ENCODE results near the gene IQGAP2.
"Not testable (repeated sequence)": the region's sequence is repeated elsewhere in the genome, so short reads cannot be mapped to it uniquely, and the experiment has no call there.

IQGAP2 gene

DNA sequence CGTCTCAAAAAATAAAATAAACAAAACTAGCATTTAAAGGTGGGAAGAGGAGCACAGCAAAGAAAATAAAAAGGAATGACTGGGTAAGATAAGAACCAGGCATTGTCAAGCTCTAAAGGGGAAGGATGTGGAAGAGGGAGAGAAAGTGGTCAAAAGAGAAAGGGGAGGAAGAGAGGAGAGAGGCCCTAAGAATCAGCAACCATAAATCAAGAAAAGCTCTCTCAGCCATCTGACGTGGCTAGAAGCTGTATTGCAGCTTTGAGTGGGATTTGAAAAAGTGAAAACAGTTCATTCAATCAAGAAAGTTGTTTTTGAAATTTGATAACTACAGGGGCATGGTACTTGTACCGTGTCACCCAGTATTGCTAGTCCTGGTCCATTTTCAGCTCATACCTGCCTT, 267.4 kb downstream of the IQGAP2 start:
- no peak for DNase-seq

DNA sequence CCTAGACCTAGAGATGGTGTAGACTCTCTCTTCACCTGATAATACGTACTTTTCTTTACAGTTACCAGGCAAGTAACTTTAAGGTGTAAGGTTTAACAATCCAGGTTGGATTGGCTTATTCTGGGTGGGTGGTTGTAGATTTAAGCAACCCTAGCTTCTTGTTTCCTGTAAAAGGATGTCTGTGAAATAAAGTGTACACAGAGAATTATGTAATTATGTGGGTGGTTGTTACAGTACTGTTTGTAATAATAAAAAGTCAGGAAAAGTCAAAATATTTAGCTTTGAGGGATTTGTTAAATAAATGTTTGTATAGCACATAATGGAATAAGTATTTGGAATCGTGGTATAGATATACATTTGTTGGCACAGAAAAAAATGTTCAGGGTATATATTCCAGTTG, 269.2 kb downstream of the IQGAP2 start:
- DNase-seq = no peak

DNA sequence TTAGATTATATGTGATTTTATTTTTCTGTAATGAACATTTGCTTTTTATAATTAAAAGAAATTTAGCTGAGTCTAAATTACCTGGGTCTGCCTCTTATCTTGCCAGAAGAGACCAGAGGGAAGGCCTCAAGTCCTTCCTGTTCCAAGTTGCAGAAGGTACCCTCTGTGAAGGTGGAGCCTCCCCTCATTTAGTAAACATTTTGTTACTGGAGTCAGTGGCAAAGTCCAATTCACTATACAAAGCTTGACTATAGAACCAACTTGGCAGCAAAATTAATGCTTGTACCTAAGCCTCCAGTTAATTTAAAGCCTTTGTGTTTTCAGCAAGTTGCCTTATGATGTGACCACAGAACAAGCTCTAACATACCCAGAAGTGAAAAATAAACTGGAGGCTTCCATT, 270.0 kb downstream of the IQGAP2 start:
- no peak for DNase-seq

DNA sequence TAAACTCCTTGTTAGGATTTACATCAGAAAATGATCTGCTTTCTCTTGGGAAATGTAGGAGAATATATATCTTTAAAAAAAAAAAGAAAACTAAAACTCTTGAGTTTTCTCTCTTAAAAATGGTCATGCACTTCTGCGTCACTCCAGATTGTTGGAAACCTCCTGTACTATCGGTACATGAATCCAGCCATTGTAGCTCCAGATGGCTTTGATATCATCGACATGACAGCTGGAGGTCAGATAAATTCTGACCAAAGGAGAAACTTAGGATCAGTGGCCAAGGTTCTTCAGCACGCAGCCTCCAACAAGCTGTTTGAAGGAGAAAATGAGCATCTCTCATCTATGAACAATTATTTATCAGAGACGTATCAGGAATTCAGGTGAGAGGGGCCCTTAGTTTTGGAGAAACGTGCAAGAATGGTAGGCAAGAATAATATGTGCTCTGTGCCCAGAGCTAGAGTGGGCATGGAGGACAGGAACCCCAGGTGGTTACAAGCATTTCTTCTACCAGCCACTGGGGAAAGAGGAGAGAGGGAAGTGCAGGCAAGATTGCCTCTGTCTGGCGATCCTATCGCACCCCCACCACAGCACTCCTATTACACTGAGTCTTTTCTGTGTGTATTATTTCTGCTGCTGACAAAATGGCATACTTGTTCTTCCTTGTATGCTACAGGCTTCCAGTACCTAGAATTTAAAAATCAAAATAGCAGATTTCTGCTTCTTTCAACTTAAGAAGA, 271.4 kb downstream of the IQGAP2 start:
- DNase-seq = no peak

DNA sequence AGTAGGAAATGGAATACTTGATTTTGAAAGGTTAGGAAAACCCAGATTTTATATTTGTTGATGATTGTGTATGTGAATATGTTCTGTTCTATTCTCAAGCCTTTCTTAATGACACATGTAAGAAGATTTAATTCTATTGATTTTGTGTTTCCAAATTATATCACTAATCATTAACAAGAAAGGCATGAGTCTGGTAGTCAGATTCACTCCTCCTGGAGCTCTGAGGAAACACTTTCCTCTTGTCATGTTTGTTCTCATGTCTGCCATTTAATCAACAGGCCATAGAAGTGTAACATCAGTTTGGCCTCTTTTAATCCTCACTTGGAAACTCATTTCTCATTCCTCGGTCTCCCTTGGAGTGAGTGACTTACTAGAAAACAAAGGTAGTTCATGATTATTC, 272.3 kb downstream of the IQGAP2 start:
- DNase-seq = no peak

DNA sequence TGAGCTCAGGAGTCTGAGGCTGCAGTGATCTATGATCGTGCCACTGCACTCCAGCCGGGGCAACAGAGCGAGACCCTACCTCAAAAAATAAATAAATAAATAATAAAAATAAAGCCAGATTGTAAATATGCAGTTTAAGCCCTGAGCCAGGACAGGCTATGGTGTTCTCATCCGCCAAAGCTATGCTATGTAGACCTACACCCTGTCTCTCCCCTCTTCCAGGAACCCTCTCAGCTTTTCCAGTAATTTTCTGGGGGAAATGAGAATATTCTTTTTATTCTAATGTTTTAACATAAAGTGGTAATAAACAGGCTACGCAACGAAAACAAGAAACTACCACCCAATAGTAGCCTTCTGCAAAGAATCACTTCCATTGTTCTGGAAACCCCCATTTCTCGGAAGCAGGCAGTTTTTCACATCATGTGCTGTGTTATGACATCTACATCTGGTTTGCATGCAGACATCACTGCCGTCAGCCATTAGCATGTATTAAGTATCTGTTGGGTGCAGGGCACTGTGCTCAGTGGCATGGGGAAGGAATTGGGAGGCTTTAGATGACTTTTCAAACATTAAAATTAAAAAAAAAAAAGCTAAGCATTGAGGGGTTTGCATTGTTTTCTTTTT, 274.9 kb downstream of the IQGAP2 start:
- DNase-seq = no peak

DNA sequence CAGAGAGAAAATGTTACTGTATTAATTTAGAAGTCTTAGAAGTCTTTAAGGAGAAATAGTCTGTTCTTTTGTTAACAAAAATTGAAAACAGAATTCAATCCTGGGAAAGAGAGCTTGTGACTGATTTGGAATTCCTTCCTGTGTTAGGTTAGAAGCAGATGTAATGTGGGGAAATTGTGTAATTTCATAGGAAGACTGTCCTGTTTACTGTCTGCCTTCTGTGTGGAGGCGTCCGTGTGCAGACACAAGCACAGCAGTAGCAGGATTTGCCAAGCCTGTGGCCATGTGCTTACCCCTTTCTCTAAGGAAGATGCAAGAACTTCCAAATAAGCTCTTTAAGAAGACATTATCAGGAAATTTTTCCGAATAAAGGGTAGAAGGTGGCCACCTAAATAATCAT, 276.1 kb downstream of the IQGAP2 start:
- no peak for DNase-seq

DNA sequence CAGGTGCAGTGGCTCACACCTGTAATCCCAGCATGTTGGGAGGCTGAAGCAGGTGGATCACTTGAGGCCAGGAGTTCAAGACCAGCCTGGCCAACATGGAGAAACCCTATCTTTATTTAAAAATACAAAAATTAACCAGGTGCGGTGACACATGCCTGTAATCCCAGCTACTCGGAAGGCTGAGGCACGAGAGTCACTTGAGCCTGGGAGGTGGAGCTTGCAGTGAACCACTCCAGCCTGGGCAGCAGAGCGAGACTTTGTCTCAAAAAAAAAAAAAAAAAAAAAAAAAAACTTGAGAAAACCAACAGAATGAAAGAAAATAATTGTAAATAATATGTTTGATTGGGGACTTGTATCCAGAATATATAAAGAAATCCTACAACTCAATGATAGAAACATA, 277.7 kb downstream of the IQGAP2 start:
- not testable (repeated sequence) for DNase-seq

DNA sequence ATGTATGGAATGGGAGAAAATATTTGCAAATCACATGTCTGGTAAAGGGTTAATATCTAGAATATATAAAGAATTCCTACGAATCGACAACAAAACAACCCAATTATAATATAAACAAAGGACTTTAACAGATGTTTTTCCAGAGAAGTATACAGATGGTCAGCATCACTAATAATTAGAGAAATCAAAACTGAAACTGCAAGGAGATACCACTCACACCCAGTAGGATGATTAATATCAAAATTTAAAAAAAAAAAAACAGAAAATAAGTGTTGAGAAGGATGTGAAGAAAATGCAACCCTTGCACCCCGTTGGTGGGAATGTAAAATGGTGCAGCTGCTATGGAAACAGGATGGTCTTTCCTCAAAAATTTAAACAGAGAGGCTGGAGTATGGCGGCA, 278.2 kb downstream of the IQGAP2 start:
- DNase-seq = no peak

DNA sequence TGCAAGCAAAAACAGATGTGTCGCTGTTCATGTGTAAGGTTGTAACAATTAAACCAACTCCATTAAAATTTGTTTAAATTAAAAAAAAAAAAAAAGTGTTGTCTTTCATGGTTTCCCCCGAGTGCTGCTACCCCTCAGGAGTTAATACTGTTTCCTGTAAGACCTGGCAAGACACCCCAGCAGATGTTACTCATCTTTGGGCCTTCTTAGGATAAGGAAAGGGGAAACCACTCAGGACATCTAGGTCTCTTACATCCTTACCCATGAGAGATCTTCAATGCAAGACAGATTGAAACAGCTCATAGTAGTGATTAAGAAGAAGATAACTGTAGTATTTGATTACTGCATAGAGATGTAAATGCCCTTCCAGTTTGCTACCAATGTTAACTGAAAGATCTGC, 279.3 kb downstream of the IQGAP2 start:
- no peak for DNase-seq

DNA sequence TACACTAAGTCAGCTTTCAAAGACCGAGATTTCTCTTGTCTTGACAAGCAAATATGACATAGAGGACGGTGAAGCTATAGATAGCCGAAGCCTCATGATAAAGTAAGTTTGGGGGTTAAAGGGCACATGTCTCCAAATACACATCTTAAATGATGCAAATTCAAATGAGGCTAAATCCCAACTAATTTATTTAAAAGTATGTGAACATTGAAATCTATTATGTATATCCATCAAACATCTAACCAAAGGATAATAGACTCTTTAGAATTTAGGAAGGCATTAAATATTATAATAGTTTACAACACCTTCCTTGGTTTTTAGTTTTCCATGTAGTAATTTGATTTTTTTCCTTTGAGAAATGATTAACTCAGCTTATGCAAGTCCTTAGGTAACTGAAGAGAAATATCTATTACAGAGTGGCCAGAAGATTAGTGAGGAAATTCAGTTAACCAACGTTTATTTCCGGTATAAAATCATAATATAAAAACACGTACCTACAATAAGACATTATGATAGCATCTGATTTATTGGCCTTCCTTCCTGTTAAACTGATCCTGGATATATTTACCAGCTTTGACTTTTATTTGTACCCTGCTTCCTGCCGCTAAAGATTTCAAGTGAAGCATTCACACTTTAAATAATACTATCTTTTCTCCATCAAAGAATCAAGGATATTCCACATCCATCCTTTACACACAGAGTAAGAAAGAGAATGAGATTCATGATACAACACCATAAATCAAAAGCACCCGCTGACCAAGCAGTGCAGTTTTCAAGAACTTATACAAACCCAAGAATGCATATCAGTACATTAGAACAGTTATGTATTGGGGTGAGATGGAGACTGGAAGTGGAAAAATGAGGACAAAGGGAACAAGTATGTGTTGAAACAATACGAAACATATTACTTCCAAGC, 281.0 kb downstream of the IQGAP2 start:
- DNase-seq = no peak

DNA sequence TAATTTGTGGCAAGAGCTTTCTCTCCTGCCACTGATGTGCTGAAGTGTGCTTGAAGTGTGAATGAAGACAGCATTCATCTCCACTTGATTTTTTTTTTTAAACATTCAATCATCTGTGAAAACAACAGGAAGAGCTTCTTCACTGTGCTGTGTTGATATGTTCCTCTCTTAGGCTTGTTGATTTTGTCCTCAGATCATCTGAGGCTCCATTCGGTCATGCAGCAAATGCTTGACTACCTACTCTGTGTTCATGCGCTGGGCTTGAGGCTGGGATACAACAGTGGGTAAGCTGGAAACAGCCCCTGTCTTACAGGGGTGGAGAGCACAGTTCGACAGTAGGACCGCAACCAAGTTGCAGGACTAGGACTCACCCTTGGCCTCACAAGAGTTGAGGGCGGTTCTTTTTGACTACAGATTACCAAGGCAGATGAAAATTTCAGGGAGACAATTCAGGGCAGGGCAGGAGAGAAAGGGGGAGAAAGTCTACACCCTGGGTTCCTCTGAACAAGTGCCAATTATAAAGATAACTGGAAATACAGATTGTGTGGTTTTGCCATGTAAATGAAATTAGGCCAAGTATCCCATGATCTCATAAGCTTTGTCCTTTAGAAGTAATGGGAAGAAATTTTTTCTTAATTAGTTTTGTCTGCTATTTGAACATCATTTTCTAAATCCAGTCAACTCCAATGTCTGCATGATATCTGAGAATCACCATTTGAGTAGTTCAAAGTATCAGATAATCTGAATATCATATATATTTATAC, 281.9 kb downstream of the IQGAP2 start:
- DNase-seq = no peak

DNA sequence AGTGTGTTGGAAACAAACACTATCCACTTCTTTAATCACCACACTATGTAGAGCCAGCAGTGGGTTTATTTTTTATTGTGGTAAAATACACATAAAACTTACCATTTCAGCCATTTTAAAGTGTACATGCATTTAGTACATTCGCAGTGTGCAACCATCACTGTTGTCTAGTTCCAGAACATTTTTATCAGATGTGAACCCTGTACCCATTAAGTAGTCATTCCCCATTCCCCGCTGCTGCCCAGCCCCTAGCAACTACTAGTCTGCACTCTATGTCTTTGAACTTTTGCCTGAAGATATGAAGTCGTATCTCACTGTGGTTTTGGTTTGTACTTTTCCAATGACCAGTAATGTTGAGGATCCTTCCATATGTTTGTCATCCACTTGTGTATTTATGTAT, 282.6 kb downstream of the IQGAP2 start:
- DNase-seq = no peak

DNA sequence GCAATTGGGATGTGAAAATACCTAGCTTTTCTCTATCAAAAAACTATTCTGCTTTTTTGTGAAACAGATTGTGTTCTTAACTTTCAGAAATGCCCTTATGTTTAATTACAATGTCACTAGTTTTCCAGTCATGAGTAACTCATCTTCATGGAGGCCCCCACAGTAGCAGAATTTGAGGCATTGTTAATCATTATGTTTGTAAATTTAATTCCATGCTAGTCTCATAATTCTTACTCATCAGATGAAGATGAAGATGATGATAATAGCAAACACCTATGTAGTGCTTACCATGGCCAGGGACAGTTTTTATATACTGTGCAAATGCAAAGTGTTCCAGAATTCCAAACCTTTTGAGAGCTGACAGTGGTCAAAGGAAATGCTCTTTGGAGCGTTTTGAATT, 285.1 kb downstream of the IQGAP2 start:
- DNase-seq = no peak

DNA sequence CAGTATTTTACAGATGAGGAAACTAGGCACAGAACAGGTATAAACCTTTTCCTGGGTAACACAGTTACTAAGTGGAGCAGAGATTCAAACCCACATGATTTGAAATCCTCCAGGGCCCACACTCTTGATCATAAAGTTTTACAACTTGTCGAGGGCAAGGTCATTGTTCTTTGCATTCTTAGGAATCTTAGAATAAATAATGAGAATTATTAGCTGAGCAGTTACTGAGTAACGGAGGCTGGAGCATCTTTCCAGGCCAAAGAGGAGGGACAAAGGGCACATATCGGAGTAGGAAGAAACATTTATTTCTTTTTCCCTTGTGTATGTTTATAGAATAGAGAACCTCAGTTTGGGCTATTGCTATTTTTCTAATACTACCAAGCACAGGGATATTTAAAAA, 285.8 kb downstream of the IQGAP2 start:
- no peak for DNase-seq

DNA sequence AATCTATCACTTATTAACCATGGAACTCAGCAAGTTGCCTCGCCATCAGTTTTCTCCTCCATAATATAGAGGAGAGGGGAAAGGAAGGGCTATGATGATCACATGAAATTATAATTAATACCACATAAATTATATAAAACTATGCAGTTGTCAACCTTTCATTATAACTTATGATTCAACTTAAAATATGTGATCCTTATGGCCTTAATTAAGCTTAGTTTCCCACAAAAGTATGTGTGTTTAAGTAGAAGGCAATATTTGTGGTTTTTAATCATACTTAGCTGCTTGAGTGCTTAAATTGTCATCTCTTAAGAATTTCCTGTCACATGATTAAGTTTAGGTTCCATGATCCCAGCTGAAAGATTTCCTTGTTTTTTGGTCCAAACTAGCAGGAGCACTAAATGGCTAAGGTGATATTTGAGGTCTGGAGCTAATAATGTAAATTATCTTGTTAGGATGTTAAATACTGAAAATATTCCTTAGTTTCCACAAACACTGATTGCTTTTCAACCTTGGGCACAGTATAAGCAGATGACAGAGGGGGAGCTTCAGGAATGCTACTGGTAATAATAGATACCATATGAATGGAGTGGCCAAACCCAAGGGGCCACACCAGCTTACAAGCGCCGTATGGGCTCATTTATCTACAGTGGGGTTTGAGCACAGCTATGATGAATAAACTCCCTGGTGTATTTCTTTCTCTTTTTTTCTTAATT, 286.4 kb downstream of the IQGAP2 start:
- no peak for DNase-seq

DNA sequence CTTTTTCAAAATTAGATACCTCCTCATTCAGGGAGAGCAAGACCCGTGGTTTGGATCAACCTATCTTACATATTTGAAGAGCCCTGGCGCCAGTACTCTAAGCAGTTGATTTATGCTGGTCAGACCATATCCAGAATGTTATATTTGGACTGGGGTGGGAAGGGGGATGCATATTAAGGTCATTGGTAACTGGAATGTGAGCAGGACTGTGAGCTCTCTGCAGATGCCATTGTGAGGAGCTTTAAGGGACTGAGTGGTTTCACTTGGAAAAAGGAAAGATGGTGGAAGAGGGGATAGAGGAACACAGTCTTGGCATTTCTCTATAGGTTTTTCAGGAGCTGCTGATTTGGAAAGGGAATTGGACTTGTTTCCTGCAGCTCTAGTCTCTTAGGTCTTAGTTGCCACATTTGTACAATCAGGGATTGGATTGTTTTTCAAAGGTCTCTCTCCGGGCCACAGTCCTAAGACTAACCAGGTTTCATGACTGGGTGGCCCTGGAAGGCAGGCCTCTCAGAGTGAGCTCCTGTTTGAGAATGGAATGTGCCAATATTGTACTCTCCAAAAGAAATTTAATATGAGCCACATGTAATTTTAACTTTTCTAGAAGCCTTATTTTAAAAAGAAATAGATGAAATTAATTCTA, 287.1 kb downstream of the IQGAP2 start:
- DNase-seq = no peak

DNA sequence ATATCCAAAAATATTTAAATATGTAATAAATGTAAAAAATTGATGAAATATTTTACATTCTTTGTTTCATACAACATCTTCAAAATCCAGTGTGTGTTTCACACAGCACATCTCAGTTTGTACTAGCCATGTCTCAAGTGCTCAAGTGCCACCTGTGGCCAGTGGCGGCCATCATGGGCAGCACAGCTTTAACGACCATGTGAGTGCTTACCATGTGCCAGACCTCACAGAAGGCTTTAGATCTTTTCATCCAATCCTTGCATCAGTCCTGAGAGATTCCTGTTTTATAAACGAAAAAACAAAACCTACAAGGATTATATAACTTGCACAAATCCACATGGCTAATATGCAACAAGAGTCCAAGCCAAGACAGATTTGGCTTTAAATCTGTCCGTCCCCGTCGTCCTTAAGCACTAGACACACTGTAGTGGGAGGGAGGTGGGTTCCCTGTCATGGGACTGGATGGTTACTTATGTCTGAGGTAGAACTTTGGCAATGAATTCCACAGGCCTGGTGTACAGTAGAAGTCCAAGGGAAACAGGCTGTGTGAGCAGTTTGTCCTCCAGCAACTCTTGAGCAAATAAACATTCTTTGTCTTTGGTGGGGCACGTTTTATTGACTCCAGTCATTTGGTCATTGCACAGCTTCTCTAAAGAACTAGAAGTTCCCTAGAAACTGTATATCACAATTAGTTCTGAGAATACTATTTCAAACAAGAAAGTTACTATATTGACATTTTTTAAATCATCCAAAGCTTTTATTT, 287.8 kb downstream of the IQGAP2 start:
- no peak for DNase-seq

DNA sequence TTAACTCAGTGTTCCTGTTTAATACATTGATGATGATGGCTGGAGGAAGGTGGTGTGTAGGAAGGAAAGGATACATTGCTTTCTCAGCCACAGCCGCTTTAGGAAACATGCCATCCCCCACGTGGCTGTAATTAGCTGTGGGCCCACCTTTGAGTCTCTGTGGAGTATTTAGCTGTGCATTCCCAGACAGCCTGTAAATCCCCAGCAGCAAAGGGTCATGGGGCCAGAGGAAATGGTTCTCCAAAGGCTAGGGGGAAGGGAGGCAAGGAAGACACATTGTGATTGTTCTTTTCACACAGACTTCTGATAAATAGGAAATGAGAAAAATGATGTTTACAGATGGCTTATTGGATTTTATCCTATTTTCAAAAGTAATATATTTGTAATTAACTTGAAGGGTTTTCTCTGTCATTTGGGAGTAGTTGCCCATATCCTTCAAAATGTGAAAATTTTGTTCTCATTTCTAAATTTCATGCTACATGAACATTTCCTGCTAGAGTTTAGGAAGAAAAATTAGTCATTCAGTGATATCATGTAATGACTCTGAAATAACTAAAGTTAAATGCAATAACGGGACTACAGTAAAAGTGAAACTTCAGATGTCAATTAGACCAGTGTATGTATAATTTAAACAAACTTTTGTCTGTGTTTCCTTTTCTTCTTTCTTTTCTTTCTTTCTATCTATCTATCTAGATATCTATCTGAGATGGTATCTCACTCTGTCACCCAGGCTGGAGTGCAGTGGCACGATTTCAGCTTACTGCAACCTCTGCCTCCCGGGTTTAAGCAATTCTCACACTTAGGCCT, 288.6 kb downstream of the IQGAP2 start:
- DNase-seq = no peak

DNA sequence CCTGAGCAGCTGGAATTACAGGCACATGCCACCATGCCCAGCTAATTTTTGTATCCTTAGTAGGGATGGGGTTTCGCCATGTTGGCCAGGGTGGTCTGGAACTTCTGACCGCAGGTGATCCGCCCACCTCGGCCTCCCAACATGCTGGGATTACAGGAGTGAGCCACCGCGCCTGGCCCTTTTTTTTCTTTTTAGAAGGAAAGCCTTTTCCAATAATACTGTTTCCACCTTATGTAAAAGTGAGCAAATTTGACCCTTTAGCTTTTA, 289.1 kb downstream of the IQGAP2 start:
- no peak for DNase-seq

DNA sequence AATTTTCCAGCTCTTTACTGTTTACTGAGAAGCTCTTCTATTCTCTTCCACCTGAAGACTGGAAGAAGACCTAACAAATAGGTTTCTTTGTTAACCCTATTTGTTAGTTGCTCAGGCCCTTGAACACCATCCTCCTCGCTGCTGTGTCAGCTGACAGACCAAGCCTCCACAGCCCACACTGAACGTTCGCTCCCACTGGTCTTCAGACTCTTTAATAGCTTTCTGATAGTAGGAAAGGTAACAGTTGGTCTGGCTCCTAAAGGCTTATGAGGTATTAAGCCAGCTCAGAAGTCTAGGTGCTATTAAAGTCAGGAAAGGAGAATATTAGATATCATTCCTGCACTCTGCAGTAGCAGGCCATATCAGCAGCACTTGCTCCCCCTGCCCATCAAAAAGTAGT, 289.6 kb downstream of the IQGAP2 start:
- DNase-seq = no peak

Measured in COR-L47 (cell line).